HG03439 (cell line): Measurements from ENCODE around the gene RWDD4.

Experiments used
- ATAC-seq: cut with Tn5 transposase; IDR thresholded peaks from one replicate; pipeline ENCODE4 v1.9.1; 2021; ENCODE audit warnings: mild to moderate bottlenecking, moderate library complexity; ENCODE audit not compliant: unreplicated experiment

Gene RWDD4

DNA sequence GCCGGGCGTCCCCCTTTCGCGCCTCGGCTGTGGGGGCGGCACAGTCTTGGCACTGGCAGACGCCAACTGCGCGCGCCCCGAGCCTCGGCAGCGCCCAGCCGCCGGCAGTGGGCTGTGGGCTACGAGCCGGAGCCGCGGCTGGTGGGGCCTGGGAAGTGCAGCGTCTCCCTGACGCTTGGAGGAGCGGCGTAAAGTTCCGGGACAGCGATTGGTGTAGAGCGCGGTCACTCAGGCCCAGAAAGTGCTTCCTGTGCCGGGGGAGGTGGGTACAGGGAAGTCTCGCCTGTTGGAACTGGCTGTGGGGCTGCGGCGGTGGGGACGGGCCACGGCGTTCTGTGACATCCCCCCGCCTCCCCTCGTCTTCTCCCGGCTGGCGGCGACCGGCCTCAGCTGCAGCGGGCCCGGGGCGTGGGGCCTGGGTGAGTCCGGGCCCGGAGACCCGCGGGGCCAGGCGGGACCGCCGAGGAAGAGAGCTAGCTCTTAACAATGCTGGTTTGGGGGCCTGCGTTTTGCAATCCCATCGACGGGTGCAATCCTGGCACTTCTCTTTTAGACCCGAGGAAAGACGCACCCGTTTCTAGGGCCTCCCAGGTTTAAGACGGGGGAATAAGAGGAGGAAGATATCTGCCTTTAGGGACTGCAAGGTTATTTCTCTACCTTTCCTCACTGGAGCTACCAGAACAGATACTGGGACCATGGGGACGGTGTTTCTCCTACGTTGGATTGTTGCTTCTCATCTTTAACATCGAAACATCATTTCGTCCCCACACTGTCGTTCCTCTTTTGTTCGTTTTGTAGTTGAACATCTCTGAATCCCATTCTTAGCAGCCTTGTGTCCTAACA lies at the start of gene RWDD4, which contains the start of gene TRAPPC11:
Gene RWDD4 (minus strand): TSS at position 157 of the 843 bp plus-strand sequence. CDS start 233 bp downstream, outside the sequence.
Gene TRAPPC11 (plus strand): TSS at position 265 of the 843 bp plus-strand sequence. CDS start 4,575 bp downstream, outside the sequence.
- ATAC-seq = peak; percentile 99

DNA sequence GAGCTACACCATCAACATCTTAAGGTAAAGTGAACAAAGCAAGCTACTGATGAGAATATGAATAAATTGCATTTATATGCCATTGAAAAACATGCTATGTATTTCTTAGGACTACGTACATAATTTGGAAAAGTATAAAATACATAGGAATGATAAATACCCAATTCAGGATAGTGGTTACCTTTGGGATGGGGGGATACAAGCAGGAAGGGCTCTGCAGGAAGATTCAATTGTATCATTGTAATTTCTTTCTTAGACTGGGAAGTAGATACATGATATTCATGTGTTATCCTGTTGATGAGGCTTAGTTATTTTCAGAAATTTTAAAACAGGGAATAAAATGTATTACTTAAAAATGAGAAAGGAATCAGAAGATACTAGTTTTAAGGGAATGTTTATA lies 43.5 kb upstream of the RWDD4 start:
- ATAC-seq = no peak

DNA sequence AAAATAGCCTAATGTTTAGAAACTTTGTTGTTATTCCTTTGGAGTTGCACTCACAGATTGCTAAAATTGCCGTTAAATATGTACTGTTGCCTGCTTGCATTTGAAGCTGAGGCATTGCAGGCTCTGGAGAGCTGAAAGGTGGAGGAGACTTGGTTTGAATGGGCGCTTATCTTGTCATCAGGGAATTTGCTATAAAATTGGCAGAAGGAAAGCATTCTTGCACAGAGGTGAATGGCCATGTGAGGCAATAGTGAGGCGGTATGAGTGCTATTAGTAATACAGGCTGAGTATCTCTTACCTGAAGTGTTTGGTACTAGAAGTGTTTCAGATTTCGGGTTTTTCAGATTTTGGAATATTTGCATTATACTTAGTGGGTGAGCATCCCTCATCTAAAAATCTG lies 41.4 kb upstream of the RWDD4 start:
- ATAC-seq = no peak

DNA sequence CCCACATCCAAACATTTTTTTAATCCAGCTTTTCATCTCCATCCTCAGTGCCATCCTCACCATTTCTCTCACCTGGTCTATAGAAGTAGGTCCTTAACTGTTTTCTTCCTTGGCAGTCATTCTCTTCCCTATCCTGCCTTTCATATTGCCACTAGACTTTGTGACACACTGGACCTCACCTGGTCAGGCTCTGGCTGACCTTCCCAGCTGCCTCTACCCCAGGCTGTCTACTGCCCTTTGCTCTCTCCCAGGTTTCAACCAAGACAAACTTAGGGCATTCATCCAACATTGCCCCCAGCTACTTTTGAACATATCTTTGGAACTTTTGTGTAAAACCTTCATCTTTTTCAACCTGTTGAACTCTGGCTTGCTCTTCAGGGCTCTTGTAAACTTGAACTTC lies 39.9 kb upstream of the RWDD4 start:
- ATAC-seq = no peak

DNA sequence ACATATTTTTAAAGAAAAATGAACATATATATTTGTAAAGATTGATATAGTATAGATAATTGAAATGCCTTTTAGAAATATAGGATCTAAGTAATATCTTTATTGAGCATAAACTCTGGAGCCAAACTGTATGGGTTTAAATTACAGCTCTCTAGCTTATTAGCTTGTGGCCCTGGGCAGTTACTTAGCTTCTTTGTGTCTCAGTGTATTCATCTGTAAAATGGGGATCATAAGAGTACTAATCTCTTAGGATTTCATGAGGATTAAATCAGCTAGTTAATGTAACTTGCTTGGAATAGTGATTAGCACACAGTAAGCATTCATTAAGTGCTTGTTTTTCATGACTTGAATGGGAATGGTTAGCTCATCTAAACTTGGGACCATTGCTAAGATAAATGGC lies 32.9 kb upstream of the RWDD4 start:
- ATAC-seq = no peak

DNA sequence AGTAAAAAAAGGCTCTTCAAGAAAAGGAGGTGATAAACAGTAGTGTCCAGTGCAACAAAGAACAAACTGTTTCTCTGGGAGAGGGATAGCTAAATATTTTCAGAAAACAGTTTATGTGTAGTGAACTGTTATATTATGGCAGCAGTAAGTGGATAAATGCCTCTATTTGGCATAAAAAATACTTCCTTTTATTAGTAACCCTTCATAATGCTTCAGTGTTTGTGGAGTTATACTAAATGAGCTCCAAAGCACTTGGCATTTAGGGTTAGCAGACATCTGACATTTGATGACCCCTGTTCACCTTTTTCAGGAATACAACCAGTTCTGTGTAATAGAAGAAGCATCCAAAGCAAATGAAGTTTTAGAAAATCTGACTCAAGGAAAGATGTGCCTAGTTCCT lies 32.0 kb upstream of the RWDD4 start:
- ATAC-seq = no peak

DNA sequence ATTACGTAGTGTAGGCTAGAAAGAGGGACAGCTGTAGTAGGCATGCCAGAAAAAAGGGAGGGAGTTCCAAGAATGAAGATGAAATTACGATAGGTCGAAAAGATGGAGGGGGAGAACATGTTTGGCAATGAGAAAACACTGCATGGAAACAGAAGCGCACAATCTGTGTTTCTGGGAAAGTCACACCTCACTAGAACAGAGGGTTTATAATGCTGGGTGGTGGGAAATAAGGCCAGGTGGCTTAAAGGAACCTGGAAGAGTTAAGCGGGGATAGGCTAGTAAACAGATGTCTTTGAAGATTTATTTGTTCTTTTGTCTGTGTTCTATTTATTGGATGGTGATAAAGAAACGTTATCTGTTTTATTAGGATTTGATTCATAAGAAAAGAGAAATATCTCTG lies 29.2 kb upstream of the RWDD4 start:
- no peak for ATAC-seq

DNA sequence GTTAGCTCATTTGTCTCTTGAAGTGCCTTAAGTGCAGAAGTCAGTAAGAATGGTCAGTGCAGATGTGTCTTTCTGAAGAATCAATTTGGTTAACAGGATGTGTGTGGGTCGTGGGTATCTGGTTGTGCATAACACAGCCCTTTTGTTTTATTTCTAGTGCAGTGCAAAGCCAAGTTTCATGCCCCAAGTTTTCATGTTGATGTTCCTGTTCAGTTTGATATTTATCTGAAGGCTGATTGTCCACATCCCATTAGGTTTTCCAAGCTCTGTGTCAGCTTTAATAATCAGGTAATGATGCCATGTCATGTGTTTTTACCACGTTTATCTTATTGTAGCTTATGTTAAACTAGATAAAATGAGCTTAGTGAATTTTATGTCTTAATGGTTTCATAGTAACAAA lies 27.5 kb upstream of the RWDD4 start:
- ATAC-seq = no peak

DNA sequence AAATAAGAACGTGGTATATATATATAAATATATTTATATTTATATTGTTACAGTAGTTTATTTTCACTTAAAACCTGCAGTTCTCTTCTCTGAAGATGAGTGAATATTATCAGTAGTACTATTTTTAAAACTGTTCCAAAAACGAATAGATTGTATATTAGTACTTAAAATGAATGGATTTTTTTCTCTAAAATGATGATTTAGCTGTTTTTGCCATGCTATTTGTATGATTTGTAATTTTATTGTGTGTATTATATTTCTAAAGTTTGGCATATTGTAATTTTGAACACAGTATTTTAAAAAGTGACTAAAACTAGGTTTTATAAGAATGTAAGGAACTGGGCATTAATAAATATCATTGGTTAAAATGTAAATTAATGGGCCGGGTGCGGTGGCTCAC lies 22.1 kb upstream of the RWDD4 start:
- no peak for ATAC-seq

DNA sequence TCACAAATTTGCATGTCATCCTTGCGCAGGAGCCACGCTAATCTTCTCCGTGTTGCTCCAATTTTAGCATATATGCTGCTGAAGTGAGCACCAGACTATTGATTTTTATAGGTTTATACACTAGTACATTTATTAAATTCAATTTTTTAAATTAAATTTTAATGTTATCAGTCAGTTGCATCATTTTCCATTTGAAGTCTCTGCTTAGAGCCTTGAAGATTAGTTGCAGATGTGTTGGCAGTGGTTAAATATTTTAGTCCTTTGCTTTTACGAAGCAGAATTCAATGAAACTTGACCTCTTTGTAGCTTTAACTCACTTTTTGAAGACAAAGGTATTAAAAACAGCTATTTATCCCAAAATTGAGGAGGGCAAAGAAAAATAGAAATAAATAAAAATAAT lies 16.6 kb upstream of the RWDD4 start:
- no peak for ATAC-seq

DNA sequence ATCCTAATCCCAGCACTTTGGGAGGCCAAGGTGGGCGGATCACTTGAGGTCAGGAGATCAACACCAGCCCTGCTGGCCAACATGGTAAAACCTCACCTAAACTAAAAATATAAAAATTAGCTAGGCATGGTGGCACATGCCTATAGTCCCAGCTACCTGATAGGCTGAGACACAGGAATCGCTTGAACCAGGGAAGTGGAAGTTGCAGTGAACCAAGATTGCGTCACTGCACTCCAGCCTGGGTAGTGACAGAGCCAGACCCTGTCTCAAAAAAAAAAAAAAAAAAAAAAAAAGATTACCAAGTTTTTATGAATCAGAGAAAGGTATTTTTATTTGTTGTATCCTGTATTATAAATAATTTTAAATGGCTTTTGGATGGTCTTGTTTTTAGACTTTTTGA lies 15.2 kb upstream of the RWDD4 start:
- no peak for ATAC-seq

DNA sequence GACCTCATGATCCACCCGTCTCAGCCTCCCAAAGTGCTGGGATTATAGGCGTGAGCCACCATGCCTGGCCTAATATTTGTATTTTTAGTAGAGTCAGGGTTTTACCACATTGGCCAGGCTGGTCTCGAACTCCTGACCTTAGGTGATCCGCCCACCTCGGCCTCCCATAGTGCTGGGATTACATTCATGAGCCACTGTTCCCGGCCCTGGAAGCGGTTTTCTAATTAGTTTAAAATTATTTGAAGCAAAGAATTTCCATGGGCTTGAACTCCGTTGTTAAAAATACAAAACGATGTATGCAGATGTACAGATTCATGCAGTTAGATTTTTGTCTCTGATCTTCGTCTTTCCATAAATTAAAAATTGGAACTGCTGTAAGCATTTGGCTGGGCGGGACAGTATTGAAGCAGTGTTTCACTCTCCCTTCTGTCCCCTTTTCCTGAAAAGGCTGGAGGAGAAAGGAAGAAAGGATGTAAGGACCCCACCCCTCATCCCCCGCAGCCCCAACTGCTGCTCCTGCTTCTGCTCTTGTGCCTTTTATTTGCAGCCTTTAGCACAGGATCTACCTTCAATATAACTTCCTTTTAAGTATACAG lies 12.1 kb upstream of the RWDD4 start:
- ATAC-seq = no peak

DNA sequence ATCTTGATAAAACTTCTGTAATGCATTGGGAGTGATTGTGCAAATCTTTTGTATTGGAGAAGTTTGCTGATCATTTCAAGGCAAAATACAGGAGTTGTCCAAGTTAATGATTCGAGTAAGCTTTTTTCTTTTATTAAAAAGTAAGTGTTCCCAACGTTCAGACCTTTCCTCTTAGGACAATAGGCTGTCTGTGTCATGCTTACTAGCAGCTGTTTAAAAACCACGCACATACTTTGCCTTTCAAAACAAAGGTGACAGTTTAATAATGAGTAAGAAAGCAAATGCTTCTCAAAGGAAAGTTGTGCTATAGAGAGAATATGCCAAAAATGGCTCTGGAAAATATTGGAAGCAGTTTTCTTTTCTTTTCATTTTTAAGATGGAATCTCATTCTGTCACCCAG lies 11.3 kb upstream of the RWDD4 start:
- no peak for ATAC-seq

DNA sequence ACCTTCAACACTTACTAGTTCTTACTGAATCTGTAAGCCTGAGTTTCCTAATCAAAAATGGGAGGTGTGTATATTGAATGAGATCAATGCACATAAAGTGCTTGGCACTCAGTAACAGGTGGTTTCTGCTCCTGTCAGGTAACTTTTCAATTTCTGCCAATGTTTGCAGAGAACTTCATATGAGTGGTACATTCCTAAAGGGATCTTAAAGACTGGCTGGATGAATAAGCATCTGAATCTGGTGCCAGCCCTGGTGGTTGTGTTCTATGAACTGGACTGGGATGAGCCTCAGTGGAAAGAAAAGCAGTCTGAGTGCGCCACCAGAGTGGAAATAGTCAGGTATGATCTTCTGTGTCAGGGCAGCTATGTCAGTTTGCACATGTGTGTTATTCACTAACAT lies 7.1 kb upstream of the RWDD4 start:
- no peak for ATAC-seq

DNA sequence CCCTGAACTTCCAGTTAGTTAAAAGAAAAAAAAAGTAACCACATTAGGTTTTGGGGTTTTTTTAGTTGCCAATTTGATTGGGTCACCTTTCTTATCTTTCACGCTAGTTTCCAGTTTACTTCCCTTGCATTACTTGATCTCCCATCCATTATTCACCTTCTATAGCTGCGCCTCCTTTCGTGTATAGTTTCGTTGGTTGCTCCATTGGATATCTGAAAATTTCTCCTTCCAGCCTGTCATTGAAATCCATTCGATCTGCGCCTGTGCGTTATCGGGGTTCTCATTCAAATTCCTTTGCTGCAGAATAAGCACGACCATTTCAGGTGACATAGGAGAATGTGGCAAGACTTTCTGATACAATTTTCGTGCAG lies 872 bp upstream of the RWDD4 start:
- no peak for ATAC-seq

DNA sequence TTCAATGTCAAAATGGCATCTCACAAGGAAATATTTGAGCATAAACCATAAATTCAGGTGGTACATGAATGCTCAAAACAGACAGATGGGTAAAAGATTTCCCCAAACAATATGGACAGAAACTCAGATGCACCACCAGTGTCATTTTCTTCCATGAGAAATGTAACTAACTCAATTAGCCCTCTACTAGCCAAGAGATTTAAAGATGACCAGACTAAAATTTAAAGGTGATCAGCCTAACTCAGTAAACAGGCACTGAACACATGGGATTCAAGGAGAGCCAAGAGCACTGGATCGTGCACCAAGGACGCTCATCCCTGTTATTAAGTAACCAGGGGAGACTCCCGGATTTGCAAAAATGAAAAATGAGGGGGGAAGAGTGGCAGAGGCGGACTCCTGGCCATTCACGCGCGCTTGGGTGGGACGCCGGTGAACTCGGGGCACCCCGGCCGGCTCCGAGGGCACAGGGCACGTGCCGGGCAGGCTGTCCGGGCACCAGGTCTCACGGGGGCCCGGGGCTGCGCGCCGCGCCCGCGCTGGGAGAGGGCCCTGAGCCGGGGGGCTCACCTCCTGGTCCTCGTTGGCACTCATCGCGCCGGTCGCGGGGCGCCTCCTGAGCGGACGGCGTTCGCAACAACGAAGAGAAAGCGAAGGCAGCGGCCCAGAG lies 490 bp downstream of the RWDD4 start:
- peak; percentile 36 for ATAC-seq

DNA sequence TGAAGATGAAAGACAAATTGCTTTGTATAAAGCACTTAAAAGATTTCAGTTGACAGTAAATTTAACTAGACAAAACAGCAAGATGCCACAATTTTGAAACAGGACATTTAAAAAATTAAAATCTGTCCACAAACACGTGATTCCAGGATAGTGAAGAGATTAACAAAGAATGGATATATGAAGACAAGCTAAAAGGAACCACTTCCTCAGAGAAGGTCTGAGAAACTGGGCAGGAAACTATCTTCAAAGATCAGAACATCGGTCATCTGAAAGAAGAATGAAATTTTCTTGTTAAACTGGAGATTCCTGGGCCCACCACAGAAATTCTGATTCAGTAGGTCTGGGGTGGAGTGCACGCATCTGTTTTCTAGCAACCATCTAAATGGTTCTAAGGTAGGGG lies 1.4 kb downstream of the RWDD4 start:
- no peak for ATAC-seq

DNA sequence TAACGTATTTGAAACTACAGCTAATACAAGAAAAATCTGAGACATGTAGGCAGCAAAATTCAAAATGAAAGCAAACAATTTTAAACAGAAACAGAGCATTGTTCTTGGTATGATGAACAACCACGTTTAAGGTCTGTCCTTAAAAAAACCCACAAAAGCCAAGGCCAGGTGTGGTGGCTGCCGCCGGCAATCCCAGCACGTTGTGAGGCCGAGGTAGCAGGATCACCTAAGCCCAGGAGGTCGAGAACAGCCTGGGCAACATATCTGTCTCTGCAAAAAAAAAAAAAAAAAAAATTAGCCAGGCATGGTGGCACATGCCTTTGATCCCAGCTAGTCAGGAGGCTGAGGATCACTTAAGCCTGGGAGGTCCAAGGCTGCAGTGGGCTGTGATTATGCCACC lies 13.7 kb downstream of the RWDD4 start:
- no peak for ATAC-seq

DNA sequence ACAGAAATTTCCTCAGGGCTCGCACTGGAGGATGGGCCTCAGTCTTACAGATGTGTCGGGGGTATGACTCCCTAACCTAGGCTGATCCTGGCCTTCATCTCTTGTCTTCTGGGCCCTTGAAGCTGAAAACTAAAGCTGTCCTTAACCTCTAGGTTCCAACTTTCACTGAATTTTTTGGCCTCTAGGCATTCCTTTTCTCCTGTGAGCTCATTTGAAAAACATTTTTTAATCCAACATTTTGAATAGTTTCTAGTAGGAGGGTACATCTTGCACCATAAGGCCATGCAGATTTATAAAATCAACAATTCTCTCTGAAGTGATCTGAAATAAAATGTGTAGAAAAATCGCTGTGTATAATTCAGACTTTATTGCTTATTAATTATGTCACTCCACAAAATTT lies 19.7 kb downstream of the RWDD4 start:
- ATAC-seq = no peak

DNA sequence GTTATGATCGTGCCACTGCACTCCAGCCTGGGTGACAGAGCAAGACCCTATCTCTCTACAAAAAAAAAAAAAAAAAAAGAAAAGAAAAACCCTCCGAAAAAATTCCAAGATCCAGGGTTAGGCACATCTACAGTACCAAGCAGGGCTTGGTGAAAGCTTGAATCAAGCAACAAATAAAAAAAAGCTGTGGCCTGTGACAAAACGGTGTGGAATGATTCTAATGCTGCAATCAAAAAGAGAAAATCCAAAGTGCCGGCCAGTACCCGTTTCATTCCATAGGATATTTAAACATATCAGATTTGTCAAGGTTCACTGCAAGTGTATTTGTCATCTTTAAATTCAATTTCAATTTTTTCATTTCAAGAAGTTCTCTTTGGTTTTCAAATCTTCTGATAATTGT lies 20.5 kb downstream of the RWDD4 start:
- ATAC-seq = no peak

DNA sequence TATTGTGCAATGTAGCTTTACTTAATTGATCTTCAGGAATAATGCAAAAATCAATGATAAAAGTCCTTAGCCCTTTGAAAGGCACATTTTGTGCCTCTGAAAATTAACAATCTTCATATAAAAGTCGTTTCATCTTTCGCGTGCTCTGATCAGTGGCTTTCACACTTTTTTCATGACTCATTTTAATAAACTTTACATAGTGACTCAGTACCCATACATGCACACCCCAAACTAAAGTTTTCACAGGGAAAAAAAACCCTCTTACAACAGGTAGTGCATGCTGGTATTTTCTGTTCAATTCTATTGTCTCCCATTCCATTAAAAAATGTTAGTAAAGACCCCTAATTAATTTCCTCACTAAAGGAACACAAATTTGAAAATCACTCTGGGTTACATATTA lies 21.5 kb downstream of the RWDD4 start:
- ATAC-seq = no peak

DNA sequence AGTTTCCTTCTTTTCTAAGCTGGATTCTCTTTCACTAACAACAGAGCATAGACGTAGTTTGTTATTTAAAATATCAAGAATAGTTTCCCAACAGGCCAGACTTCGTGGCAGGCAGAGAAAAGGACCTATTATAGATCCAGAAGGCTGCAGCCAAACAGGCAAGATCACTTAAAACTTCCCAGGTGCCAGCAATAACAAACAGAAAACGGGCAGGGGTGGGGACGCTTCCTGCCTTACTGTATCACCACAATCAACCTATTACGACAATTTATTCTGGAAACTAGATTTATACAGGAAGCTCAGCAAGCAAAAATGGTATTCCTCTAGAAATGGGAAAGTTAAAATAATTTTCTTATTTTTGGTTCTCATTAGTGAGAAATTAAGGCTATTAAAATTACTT lies 22.1 kb downstream of the RWDD4 start:
- ATAC-seq = no peak
